Tibial nerve (tissue), 4 donors: ENCODE data around the gene LRRC75B.

Source experiments
- EP300 ChIP-seq, 2 donors: sonication (generic); formaldehyde crosslinking; IDR thresholded peaks; one replicate each; pipeline ENCODE4 v1.6.1; 2017; ENCODE audit warnings: antibody characterized with exemption in 2 of 2, mild to moderate bottlenecking in 1 of 2
- POLR2A ChIP-seq, 2 donors: fragments of 450-650 bp; IDR thresholded peaks; one replicate each; pipeline ENCODE4 v1.6.1; 2017; ENCODE audit warnings: antibody characterized with exemption in 2 of 2, mild to moderate bottlenecking in 2 of 2, moderate library complexity in 2 of 2
- TF ChIP-seq, protein P1 (sequence below), 5 experiments: fragments of 200-600 bp in 3 of 5; fragments of 450-650 bp in 2 of 5; sonication (generic) in 3 of 5; IDR thresholded peaks; one replicate each; pipeline ENCODE4 v1.5.1; 2016 to 2019; ENCODE audit warnings: antibody characterized with exemption in 5 of 5, mild to moderate bottlenecking in 3 of 5, moderate library complexity in 2 of 5

DNA sequence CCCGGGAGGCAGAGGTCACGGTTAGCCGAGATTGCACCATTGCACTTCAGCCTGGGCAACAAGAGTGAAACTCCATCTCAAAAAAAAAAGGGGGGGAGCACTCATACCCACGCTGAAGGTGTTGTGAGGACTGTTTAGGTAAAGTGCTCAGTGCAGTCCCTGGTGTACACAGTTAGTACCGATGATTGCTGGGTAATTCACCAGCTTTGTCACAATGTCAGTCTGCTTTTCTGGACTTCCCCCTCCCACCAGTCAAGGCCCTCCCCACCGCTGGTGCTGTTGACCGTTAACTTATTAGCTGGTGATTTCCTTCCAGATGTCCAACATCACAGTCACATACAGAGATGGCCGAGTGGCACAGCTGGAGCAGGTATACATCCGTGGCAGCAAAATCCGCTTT is 25.2 kb downstream of the LRRC75B start:
- no peak for TF ChIP-seq POLR2A (IDR thresholded peaks at IDR 0.05)
- TF ChIP-seq, protein P1, sequence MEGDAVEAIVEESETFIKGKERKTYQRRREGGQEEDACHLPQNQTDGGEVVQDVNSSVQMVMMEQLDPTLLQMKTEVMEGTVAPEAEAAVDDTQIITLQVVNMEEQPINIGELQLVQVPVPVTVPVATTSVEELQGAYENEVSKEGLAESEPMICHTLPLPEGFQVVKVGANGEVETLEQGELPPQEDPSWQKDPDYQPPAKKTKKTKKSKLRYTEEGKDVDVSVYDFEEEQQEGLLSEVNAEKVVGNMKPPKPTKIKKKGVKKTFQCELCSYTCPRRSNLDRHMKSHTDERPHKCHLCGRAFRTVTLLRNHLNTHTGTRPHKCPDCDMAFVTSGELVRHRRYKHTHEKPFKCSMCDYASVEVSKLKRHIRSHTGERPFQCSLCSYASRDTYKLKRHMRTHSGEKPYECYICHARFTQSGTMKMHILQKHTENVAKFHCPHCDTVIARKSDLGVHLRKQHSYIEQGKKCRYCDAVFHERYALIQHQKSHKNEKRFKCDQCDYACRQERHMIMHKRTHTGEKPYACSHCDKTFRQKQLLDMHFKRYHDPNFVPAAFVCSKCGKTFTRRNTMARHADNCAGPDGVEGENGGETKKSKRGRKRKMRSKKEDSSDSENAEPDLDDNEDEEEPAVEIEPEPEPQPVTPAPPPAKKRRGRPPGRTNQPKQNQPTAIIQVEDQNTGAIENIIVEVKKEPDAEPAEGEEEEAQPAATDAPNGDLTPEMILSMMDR (IDR thresholded peaks at IDR 0.05) = no peak
- no peak for TF ChIP-seq EP300 (IDR thresholded peaks at IDR 0.05)
